IMR-90 (cell line): ENCODE measurements around the gene RIOK2. TPM values are rescaled to one million over a fixed set of nuclear protein-coding genes. Genes with fewer than 3 reads are reported as not detected.

ENCODE experiments used
- ATAC-seq: fragments of 200-7000 bp; cut with Tn5 transposase; 2 replicates; pipeline ENCODE4 v1.9.1; 2020; ENCODE audit warnings: low read depth, mild to moderate bottlenecking, moderate library complexity
- BruUV-seq: library from RNA; stranded (reverse); fragments of 400-500 nt; replicated peaks from 2 replicates; lab custom pipeline; 2021; lab: Mats Ljungman, UMichigan
- CTCF ChIA-PET: fragments of 300-600 bp; formaldehyde crosslinking; extraction: SDS; loops from one replicate; lab custom pipeline; 2021; ENCODE audit warnings: antibody characterized with exemption; lab: Yijun Ruan, JAX
- POLR2A ChIA-PET: fragments of 300-600 bp; sonication (Branson Sonifier 250); formaldehyde crosslinking; loops from one replicate; lab custom pipeline; 2022; ENCODE audit warnings: antibody characterized with exemption; ENCODE audit not compliant: unreplicated experiment; lab: Charles Lee
- DNase-seq: peaks from one replicate; pipeline ENCODE4 v3.0.0; 2013
- H2AFZ ChIP-seq: replicated peaks from 2 replicates; pipeline ENCODE3; 2013; ENCODE audit warnings: low read length, mild to moderate bottlenecking; ENCODE audit not compliant: poor library complexity
- H2AK5ac ChIP-seq: 2 replicates; pipeline ENCODE4 v1.6.1; 2013; ENCODE audit warnings: low read depth, low read length, inconsistent platforms
- H2AK9ac ChIP-seq: replicated peaks from 2 replicates; pipeline ENCODE3; 2013; ENCODE audit warnings: mild to moderate bottlenecking, low read depth, low read length, moderate library complexity; ENCODE audit not compliant: poor library complexity
- H2BK120ac ChIP-seq: 2 replicates; pipeline ENCODE4 v1.6.1; 2013; ENCODE audit warnings: low read depth, low read length, inconsistent platforms
- H2BK15ac ChIP-seq: 3 replicates; pipeline ENCODE4 v1.6.1; 2013; ENCODE audit warnings: low read depth, low read length, inconsistent platforms
- H2BK20ac ChIP-seq: 2 replicates; pipeline ENCODE4 v1.6.1; 2013; ENCODE audit warnings: low read depth, mild to moderate bottlenecking, inconsistent platforms, low read length, moderate library complexity
- H2BK5ac ChIP-seq: 2 replicates; pipeline ENCODE4 v1.6.1; 2013; ENCODE audit warnings: mild to moderate bottlenecking, low read depth, low read length, inconsistent platforms; ENCODE audit not compliant: poor library complexity, severe bottlenecking
- H3K14ac ChIP-seq: replicated peaks from 2 replicates; pipeline ENCODE4 v1.6.1; 2013; ENCODE audit warnings: low read depth, low read length, inconsistent platforms
- H3K18ac ChIP-seq: 2 replicates; pipeline ENCODE4 v1.6.1; 2013; ENCODE audit warnings: low read depth, low read length, control low read depth
- H3K23ac ChIP-seq: 2 replicates; pipeline ENCODE4 v1.6.1; 2013; ENCODE audit warnings: low read depth, low read length, inconsistent platforms
- H3K27ac ChIP-seq: 2 replicates; pipeline ENCODE4 v1.5.1; 2013; ENCODE audit warnings: mild to moderate bottlenecking, control low read depth, low read length; ENCODE audit not compliant: insufficient read depth
- H3K27me3 ChIP-seq: 2 replicates; pipeline ENCODE4 v1.6.1; 2013; ENCODE audit warnings: low read length; ENCODE audit not compliant: control insufficient read depth, insufficient read depth
- H3K36me3 ChIP-seq: 2 replicates; pipeline ENCODE4 v1.6.1; 2013; ENCODE audit warnings: low read length, mixed read lengths; ENCODE audit not compliant: control insufficient read depth, insufficient read depth
- H3K4ac ChIP-seq: 2 replicates; pipeline ENCODE4 v1.6.1; 2013; ENCODE audit warnings: low read depth, low read length, inconsistent platforms
- H3K4me1 ChIP-seq: 2 replicates; pipeline ENCODE4 v1.6.1; 2013; ENCODE audit warnings: low read length, mixed read lengths; ENCODE audit not compliant: control insufficient read depth, insufficient read depth
- H3K4me2 ChIP-seq: 2 replicates; pipeline ENCODE4 v1.6.1; 2013; ENCODE audit warnings: low read depth, mild to moderate bottlenecking, control low read depth, low read length, moderate library complexity
- H3K4me3 ChIP-seq: 2 replicates; pipeline ENCODE4 v1.5.1; 2013; ENCODE audit warnings: low read depth, mild to moderate bottlenecking, control low read depth, low read length, moderate library complexity; ENCODE audit not compliant: insufficient read depth
- H3K56ac ChIP-seq: 2 replicates; pipeline ENCODE4 v1.6.1; 2013; ENCODE audit warnings: low read length, inconsistent platforms; ENCODE audit not compliant: insufficient read depth; ENCODE audit errors: extremely low read depth
- H3K79me1 ChIP-seq, 2 experiments: 2 replicates each; pipeline ENCODE4 v1.6.1; 2013; ENCODE audit warnings: low read length in 2 of 2, inconsistent platforms in 1 of 2, low read depth in 1 of 2
- H3K9ac ChIP-seq: 2 replicates; pipeline ENCODE4 v1.6.1; 2013; ENCODE audit warnings: low read depth, low read length, control low read depth
- H3K9me1 ChIP-seq: 2 replicates; pipeline ENCODE4 v1.6.1; 2013; ENCODE audit warnings: low read length, inconsistent platforms; ENCODE audit not compliant: insufficient read depth
- H3K9me3 ChIP-seq: 2 replicates; pipeline ENCODE4 v1.6.1; 2013; ENCODE audit warnings: low read length; ENCODE audit not compliant: control insufficient read depth, insufficient read depth
- H4K20me1 ChIP-seq: 2 replicates; pipeline ENCODE4 v1.6.1; 2013; ENCODE audit warnings: low read length, inconsistent platforms; ENCODE audit not compliant: insufficient read depth
- H4K5ac ChIP-seq: 2 replicates; pipeline ENCODE4 v1.6.1; 2013; ENCODE audit warnings: mild to moderate bottlenecking, low read depth, low read length, control low read depth
- H4K8ac ChIP-seq, 2 experiments: 2 replicates each; pipeline ENCODE4 v1.6.1; 2013; ENCODE audit warnings: low read depth in 2 of 2, low read length in 2 of 2, control low read depth in 1 of 2, inconsistent platforms in 1 of 2
- H4K91ac ChIP-seq: 2 replicates; pipeline ENCODE4 v1.6.1; 2013; ENCODE audit warnings: low read depth, low read length, inconsistent platforms; ENCODE audit not compliant: insufficient read depth
- BHLHE40 ChIP-seq: fragments of 150-350 bp; IDR thresholded peaks from 2 replicates; pipeline ENCODE4 v1.6.1; 2016; ENCODE audit warnings: mild to moderate bottlenecking, low read depth, low read length
- CEBPB ChIP-seq: IDR thresholded peaks from 2 replicates; pipeline ENCODE4 v1.6.1; 2012; ENCODE audit warnings: low read depth, low read length, improper control_type of control experiment
- CHD1 ChIP-seq: IDR thresholded peaks from 2 replicates; pipeline ENCODE4 v1.6.1; 2012; ENCODE audit warnings: low read depth, low read length, improper control_type of control experiment
- CTCF ChIP-seq: conservative IDR thresholded peaks from 2 replicates; pipeline ENCODE4 v1.5.1; 2012; ENCODE audit warnings: mild to moderate bottlenecking, low read depth, low read length, improper control_type of control experiment
- ELK1 ChIP-seq: fragments of 150-350 bp; IDR thresholded peaks from 2 replicates; pipeline ENCODE4 v1.6.1; 2016; ENCODE audit warnings: low read depth, mild to moderate bottlenecking, low read length, moderate library complexity, borderline replicate concordance
- MAFK ChIP-seq: IDR thresholded peaks from 2 replicates; pipeline ENCODE4 v1.6.1; 2012; ENCODE audit warnings: low read depth, low read length, improper control_type of control experiment
- MAZ ChIP-seq: IDR thresholded peaks from 2 replicates; pipeline ENCODE4 v1.6.1; 2012; ENCODE audit warnings: low read depth, mild to moderate bottlenecking, low read length, improper control_type of control experiment, moderate library complexity, borderline replicate concordance
- MXI1 ChIP-seq: IDR thresholded peaks from 2 replicates; pipeline ENCODE4 v1.6.1; 2012; ENCODE audit warnings: low read depth, mild to moderate bottlenecking, low read length, moderate library complexity, borderline replicate concordance
- NFE2L2 ChIP-seq: fragments of 150-350 bp; IDR thresholded peaks from 2 replicates; pipeline ENCODE4 v1.6.1; 2016; ENCODE audit warnings: low read depth, mild to moderate bottlenecking, low read length
- POLR2A ChIP-seq: IDR thresholded peaks from 2 replicates; pipeline ENCODE4 v1.6.1; 2012; ENCODE audit warnings: mild to moderate bottlenecking, low read depth, low read length
- RCOR1 ChIP-seq: IDR thresholded peaks from 2 replicates; pipeline ENCODE4 v1.6.1; 2012; ENCODE audit warnings: mild to moderate bottlenecking, low read length, improper control_type of control experiment; ENCODE audit not compliant: insufficient replicate concordance
- RFX5 ChIP-seq: IDR thresholded peaks from 2 replicates; pipeline ENCODE4 v1.8.0; 2012; ENCODE audit warnings: low read depth, mild to moderate bottlenecking, low read length, moderate library complexity
- USF2 ChIP-seq: fragments of 150-350 bp; IDR thresholded peaks from 2 replicates; pipeline ENCODE4 v1.6.1; 2017; ENCODE audit warnings: mild to moderate bottlenecking, antibody characterized with exemption, low read length, low read depth
- WGBS, 2 experiments: methylation state at CpG; one replicate each; pipeline versions ENCODE4 v1.1.5 to v1.1.7; 2013; ENCODE audit warnings: missing lambda C conversion rate in 2 of 2; ENCODE audit not compliant: insufficient read length in 1 of 2; ENCODE audit errors: extremely low coverage in 2 of 2; 5-methylcytosine and 5-hydroxymethylcytosine counted together
- dilution Hi-C: fragments of 300-500 bp; cut with HindIII; formaldehyde crosslinking; loops from one replicate; pipeline ENCODE4 v1.14.3; 2018; ENCODE audit warnings: low sequenced_read_pairs; ENCODE audit not compliant: unreplicated experiment
- in situ Hi-C: fragments of 300-500 bp; cut with MboI; formaldehyde crosslinking; loops from 3 replicates; pipeline ENCODE4 v1.14.3; 2019; ENCODE audit warnings: low sequenced_read_pairs, inconsistent platforms, mixed read lengths
- intact Hi-C: fragments of 100-400 bp; cut with micrococcal nuclease; formaldehyde crosslinking; loops from 2 replicates; pipeline ENCODE4 v1.10.0; 2022
- polyA plus RNA-seq, 3 experiments: library from polyadenylated mRNA; depleted of rRNA; stranded (reverse); fragments of >200 nt; gene quantifications; 2 replicates each; pipeline ENCODE4 v1.2.3, GENCODE V29; 2012; ENCODE audit warnings: low replicate concordance in 1 of 3
- total RNA-seq: library from RNA; depleted of rRNA; stranded (reverse); fragments of >200 nt; gene quantifications from 2 replicates; pipeline ENCODE4 v1.2.3, GENCODE V29; 2012

Gene RIOK2
- total and polyA plus RNA-seq, 2 of the 4 experiments (the other 2 are of a cell fraction) = 10.7 to 17.7 TPM

- H2AFZ ChIP-seq = no peak overlapping the region
- H3K4me1 ChIP-seq = no peaks in the 10 kb centered on the region
- H2AK5ac ChIP-seq = no peak overlapping the region
- H3K56ac ChIP-seq = no peak overlapping the region
- H3K27me3 ChIP-seq = no peaks in the 10 kb centered on the region
- H2BK20ac ChIP-seq = no peak overlapping the region
- no peaks in the 10 kb centered on the region for H3K9me3 ChIP-seq
- in situ Hi-C loops (no loop called here), dilution Hi-C loops (no loop called here), intact Hi-C loops (loop anchor here (2.0 to 10.0 kb wide), 2 partner anchors 875 to 1597 kb away; no protein-coding TSS in a partner anchor)
- no peak overlapping the region for H3K14ac ChIP-seq
- no peak overlapping the region for H3K27ac ChIP-seq
- no CpG with 5 or more reads among the region's 6 CpGs for WGBS, 2 experiments
- no peaks in the 10 kb centered on the region for H3K79me1 ChIP-seq
- H3K4me2 ChIP-seq = no peak overlapping the region
- DNase-seq (no peak), ATAC-seq (no peak)
- no peak overlapping the region for H3K18ac ChIP-seq
- H4K20me1 ChIP-seq = no peaks in the 10 kb centered on the region
- no peak overlapping the region for H4K91ac ChIP-seq
- H3K9me1 ChIP-seq = no peaks in the 10 kb centered on the region
- H2BK15ac ChIP-seq = no peak overlapping the region
- no peak overlapping the region for H2AK9ac ChIP-seq
- POLR2A ChIA-PET = no interaction called here
- H2BK5ac ChIP-seq = no peak overlapping the region
- CTCF ChIA-PET = interaction anchor here (1.1 to 1.9 kb wide), 3 partner anchors 35 to 304 kb away, joined by 3 to 16 read pairs (median 9); no protein-coding TSS in a partner anchor
- BruUV-seq = no TSS peak
- H3K4me3 ChIP-seq = no peak overlapping the region
- no peak overlapping the region for H3K23ac ChIP-seq
- H3K36me3 ChIP-seq = no peaks in the 10 kb centered on the region
- no peak overlapping the region for H3K9ac ChIP-seq
- H4K5ac ChIP-seq = no peak overlapping the region
- H4K8ac ChIP-seq = peak overlapping the region in 1 of 2 experiments; percentile 45; a peak in 2 of 4 replicates
- no peak for TF ChIP-seq RFX5
- no peak for TF ChIP-seq MXI1
- no peak for TF ChIP-seq BHLHE40
- TF ChIP-seq CHD1 = no peak
- no peak for TF ChIP-seq CTCF
- no peak for TF ChIP-seq ELK1
- no peak for TF ChIP-seq CEBPB
- TF ChIP-seq RCOR1 = no peak
- TF ChIP-seq POLR2A = no peak
- no peak for TF ChIP-seq NFE2L2
- TF ChIP-seq MAZ = no peak
- no peak for TF ChIP-seq USF2
- no peak for TF ChIP-seq MAFK
- no peak overlapping the region for H3K4ac ChIP-seq
- H2BK120ac ChIP-seq = no peak overlapping the region
Observed at GRCh38 chr5:97229688-97230285, 46.7 kb upstream of the RIOK2 start.
